ENCODE measurements around the gene STK10.
A peak's percentile ranks its signal among the peaks of the same experiment; 100 is the strongest.

Gene STK10

GRCh38 chr5:172162323-172162986 is 25.6 kb downstream of the STK10 start:
- ATAC-seq (ENCODE audit: insufficient read depth, low read depth) = no peak
- TF ChIP-seq EZH2 (IDR thresholded peaks at IDR 0.05; ENCODE audit: borderline replicate concordance, low read depth, low read length, severe bottlenecking) = no peak
- TF ChIP-seq, protein P1, sequence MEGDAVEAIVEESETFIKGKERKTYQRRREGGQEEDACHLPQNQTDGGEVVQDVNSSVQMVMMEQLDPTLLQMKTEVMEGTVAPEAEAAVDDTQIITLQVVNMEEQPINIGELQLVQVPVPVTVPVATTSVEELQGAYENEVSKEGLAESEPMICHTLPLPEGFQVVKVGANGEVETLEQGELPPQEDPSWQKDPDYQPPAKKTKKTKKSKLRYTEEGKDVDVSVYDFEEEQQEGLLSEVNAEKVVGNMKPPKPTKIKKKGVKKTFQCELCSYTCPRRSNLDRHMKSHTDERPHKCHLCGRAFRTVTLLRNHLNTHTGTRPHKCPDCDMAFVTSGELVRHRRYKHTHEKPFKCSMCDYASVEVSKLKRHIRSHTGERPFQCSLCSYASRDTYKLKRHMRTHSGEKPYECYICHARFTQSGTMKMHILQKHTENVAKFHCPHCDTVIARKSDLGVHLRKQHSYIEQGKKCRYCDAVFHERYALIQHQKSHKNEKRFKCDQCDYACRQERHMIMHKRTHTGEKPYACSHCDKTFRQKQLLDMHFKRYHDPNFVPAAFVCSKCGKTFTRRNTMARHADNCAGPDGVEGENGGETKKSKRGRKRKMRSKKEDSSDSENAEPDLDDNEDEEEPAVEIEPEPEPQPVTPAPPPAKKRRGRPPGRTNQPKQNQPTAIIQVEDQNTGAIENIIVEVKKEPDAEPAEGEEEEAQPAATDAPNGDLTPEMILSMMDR (IDR thresholded peaks at IDR 0.05; ENCODE audit: borderline replicate concordance, extremely low read depth, low read length, poor library complexity, severe bottlenecking) = no peak
- H3K9ac ChIP-seq (ENCODE audit: low read depth, low read length) = no peak overlapping the region
- H3K4me1 ChIP-seq (ENCODE audit: insufficient read depth, low read length) = no peaks in the 10 kb centered on the region
- H3K9me3 ChIP-seq (ENCODE audit: insufficient read depth, low read length, severe bottlenecking) = no peaks in the 10 kb centered on the region
- H3K4me2 ChIP-seq (ENCODE audit: insufficient read depth, low read length) = no peak overlapping the region
- H2AFZ ChIP-seq (ENCODE audit: low read depth, low read length) = no peak overlapping the region
- no peaks in the 10 kb centered on the region; the same call in 1 of the 2 replicates for H3K36me3 ChIP-seq (ENCODE audit: insufficient read depth, low read length)
- peaks cover 23% of the 10 kb centered on the region for H4K20me1 ChIP-seq (ENCODE audit: insufficient read depth, low read length)
- H3K27me3 ChIP-seq (ENCODE audit: insufficient read depth, low read length, poor library complexity) = no peaks in the 10 kb centered on the region
- 0 out of 2 replicates have a peak overlapping the region, but pooled peaks have one; percentile 19 for H3K27ac ChIP-seq (ENCODE audit: low read length)
- H3K79me2 ChIP-seq (ENCODE audit: insufficient read depth, low read length) = peaks cover 23% of the 10 kb centered on the region; the same call in 1 of the 2 replicates
- DNase-seq = no peak
- no peak overlapping the region for H3K4me3 ChIP-seq (ENCODE audit: low read depth in 1 of 2, low read length in 2 of 2)

DNA sequence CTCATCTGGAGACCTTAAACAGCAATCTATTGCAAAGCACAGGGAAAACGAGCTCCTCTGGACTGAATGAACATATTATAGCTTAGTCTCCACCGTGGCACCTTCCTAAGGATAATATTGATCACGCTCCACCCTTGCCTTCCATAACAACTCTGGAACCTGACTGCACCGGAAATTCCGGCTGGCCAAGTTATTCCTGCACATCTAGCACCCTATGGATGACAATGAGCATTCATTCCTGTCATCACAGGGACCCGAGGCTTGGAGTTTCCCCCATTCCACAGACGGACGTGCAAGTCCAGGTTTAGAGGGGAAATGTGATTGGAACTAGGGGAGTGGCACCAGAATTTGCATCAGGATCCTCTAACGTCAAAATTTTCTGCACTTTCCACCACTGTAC is 27.5 kb downstream of the STK10 start:
- TF ChIP-seq, protein P1 (IDR thresholded peaks at IDR 0.05; ENCODE audit: borderline replicate concordance, extremely low read depth, low read length, poor library complexity, severe bottlenecking) = no peak
- no peak for TF ChIP-seq EZH2 (IDR thresholded peaks at IDR 0.05; ENCODE audit: borderline replicate concordance, low read depth, low read length, severe bottlenecking)
- H3K4me3 ChIP-seq (ENCODE audit: low read depth in 1 of 2, low read length in 2 of 2) = no peak overlapping the region
- no peak overlapping the region for H3K27ac ChIP-seq (ENCODE audit: low read length)
- peaks cover 13% of the 10 kb centered on the region; the same call in 1 of the 2 replicates for H3K79me2 ChIP-seq (ENCODE audit: insufficient read depth, low read length)
- peaks cover 19% of the 10 kb centered on the region for H4K20me1 ChIP-seq (ENCODE audit: insufficient read depth, low read length)
- no peaks in the 10 kb centered on the region for H3K9me3 ChIP-seq (ENCODE audit: insufficient read depth, low read length, severe bottlenecking)
- H3K27me3 ChIP-seq (ENCODE audit: insufficient read depth, low read length, poor library complexity) = no peaks in the 10 kb centered on the region
- H3K4me1 ChIP-seq (ENCODE audit: insufficient read depth, low read length) = no peaks in the 10 kb centered on the region
- no peak overlapping the region for H3K9ac ChIP-seq (ENCODE audit: low read depth, low read length)
- H2AFZ ChIP-seq (ENCODE audit: low read depth, low read length) = no peak overlapping the region
- DNase-seq (no peak), ATAC-seq (ENCODE audit: insufficient read depth, low read depth) (no peak)
- peaks cover 12% of the 10 kb centered on the region for H3K36me3 ChIP-seq (ENCODE audit: insufficient read depth, low read length)
- H3K4me2 ChIP-seq (ENCODE audit: insufficient read depth, low read length) = no peak overlapping the region

DNA sequence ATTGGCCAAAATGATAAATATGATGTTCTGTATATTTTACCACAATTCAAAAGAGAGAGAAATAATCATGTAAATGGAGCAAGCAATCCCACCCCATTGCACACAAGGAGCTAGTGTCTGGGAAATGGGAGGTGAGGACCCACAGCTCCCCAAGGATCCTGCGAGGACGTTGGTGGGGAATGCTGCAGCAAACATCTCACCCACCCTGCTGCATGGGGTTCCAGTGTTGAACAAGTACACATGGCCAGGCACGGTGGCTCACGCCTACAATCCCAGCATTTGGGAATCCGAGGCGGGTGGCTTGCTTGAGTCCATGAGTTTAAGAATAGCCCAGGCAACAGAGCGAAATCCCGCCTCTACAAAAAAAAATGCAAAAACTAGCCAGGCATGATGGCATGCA is 29.0 kb downstream of the STK10 start:
- peaks cover 9% of the 10 kb centered on the region; the same call in 1 of the 2 replicates for H4K20me1 ChIP-seq (ENCODE audit: insufficient read depth, low read length)
- H3K4me2 ChIP-seq (ENCODE audit: insufficient read depth, low read length) = no peak overlapping the region
- ATAC-seq (ENCODE audit: insufficient read depth, low read depth) (no peak), DNase-seq (no peak)
- no peaks in the 10 kb centered on the region for H3K27me3 ChIP-seq (ENCODE audit: insufficient read depth, low read length, poor library complexity)
- TF ChIP-seq EZH2 (IDR thresholded peaks at IDR 0.05; ENCODE audit: borderline replicate concordance, low read depth, low read length, severe bottlenecking) = no peak
- TF ChIP-seq, protein P1 (IDR thresholded peaks at IDR 0.05; ENCODE audit: borderline replicate concordance, extremely low read depth, low read length, poor library complexity, severe bottlenecking) = no peak
- no peak overlapping the region for H3K9ac ChIP-seq (ENCODE audit: low read depth, low read length)
- H2AFZ ChIP-seq (ENCODE audit: low read depth, low read length) = no peak overlapping the region
- H3K9me3 ChIP-seq (ENCODE audit: insufficient read depth, low read length, severe bottlenecking) = no peaks in the 10 kb centered on the region
- peaks cover 20% of the 10 kb centered on the region for H3K36me3 ChIP-seq (ENCODE audit: insufficient read depth, low read length)
- no peak overlapping the region for H3K4me3 ChIP-seq (ENCODE audit: low read depth in 1 of 2, low read length in 2 of 2)
- no peaks in the 10 kb centered on the region for H3K4me1 ChIP-seq (ENCODE audit: insufficient read depth, low read length)
- H3K79me2 ChIP-seq (ENCODE audit: insufficient read depth, low read length) = peaks cover 8% of the 10 kb centered on the region; the same call in 1 of the 2 replicates
- no peak overlapping the region for H3K27ac ChIP-seq (ENCODE audit: low read length)
